IPS-18c (cell line): Measurements from ENCODE around the gene MRPL28.
"Not testable (repeated sequence)": the region's sequence is repeated elsewhere in the genome, so short reads cannot be mapped to it uniquely, and the experiment has no call there.

Source experiments
- H3K4me3 ChIP-seq: 2 replicates; pipeline ENCODE4 v1.7.0; 2013; ENCODE audit warnings: low read depth, mild to moderate bottlenecking, low read length, moderate library complexity; ENCODE audit not compliant: insufficient read depth
- H3K9me3 ChIP-seq: one replicate; pipeline ENCODE4 v1.6.1; 2013; ENCODE audit warnings: mild to moderate bottlenecking, low read length, moderate library complexity; ENCODE audit not compliant: control insufficient read depth, insufficient read depth

Gene MRPL28

GRCh38 chr16:337437-337836, 32.9 kb downstream of the MRPL28 start:
- Histone ChIP-seq H3K9me3 (no peaks in the 10 kb centered on the region), H3K4me3 (no peak overlapping the region)

GRCh38 chr16:336269-336668, 34.1 kb downstream of the MRPL28 start:
- H3K9me3 ChIP-seq, result no peaks in the 10 kb centered on the region
- no peak overlapping the region for H3K4me3 ChIP-seq

DNA sequence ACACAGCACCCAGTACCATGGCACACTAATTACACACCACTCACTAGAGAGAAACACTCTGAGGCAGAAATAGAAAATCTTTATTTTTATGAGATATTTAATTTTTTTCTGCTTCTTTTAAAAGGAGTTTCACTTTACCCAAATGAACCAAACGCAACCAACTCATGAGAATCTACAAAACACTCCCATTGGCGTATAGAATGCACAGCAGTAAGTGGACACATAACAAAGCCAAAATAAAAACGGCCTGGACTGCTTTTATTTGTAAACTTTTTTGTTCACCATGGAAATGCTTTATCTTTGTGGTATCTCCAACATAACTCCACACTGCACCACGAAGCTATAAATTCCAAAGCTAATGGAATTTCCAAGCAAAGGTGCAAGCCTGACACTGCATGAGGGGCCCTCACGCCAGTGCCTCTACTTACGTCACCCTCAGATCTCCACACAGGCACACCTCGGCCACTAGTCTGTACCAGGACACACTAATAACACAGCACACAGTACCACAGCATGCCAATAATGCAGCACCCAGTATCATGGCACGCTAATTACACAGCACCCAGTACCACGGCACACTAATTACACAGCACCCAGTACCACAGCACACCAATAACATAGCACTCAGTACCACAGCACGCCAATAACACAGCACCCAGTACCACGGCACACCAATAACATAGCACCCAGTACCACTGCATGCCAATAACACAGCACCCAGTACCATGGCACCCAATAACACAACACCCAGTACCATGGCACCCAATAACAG, 35.3 kb downstream of the MRPL28 start:
- not testable (repeated sequence) for H3K4me3 ChIP-seq, H3K9me3 ChIP-seq

GRCh38 chr16:334164-334832, 36.0 kb downstream of the MRPL28 start:
- H3K4me3 ChIP-seq, result not testable (repeated sequence)

GRCh38 chr16:333406-334094, 36.8 kb downstream of the MRPL28 start:
- no peaks in the 10 kb centered on the region for H3K9me3 ChIP-seq
- no peak overlapping the region for H3K4me3 ChIP-seq

More at GRCh38 chr16:334164-334832, 36.0 kb downstream of the MRPL28 start:
- H3K9me3 ChIP-seq, result not testable (repeated sequence)

DNA sequence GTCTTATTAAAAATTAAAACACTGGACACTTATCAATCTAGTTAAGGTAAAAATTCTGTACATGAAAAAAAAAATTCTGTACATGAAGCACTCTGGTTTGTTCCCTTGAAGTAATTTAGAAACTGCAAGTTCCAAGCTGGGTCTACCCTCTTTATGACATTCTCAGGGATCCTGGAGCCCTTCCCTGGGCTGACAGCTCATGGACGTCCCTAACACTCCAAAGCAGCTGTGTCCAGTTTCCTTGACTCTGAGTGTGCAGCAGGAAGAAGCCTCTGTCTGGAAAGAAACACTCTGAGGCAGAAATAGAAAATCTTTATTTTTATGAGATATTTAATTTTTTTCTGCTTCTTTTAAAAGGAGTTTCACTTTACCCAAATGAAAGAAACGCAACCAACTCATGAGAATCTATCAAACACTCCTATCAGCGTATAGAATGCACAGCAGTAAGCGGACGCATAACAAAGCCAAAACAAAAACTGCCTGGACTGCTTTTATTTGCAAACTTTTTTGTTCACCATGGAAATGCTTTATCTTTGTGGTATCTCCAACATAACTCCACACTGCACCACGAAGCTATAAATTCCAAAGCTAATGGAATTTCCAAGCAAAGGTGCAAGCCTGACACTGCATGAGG, 39.0 kb downstream of the MRPL28 start:
- not testable (repeated sequence) for H3K4me3 ChIP-seq, H3K9me3 ChIP-seq

GRCh38 chr16:330741-331140, 39.6 kb downstream of the MRPL28 start:
- H3K4me3 ChIP-seq, result no peak overlapping the region
- H3K9me3 ChIP-seq, result no peaks in the 10 kb centered on the region

- H3K4me3 ChIP-seq, result no peak overlapping the region
- no peaks in the 10 kb centered on the region for H3K9me3 ChIP-seq
These were observed 44.8 kb downstream of the MRPL28 start for GRCh38 chr16:325375-326145.

- H3K4me3 ChIP-seq, result no peak overlapping the region
- no peaks in the 10 kb centered on the region for H3K9me3 ChIP-seq
These were observed 45.6 kb downstream of the MRPL28 start for GRCh38 chr16:324451-325334.

GRCh38 chr16:324201-324450, 46.2 kb downstream of the MRPL28 start:
- H3K4me3 ChIP-seq, result no peak overlapping the region
- H3K9me3 ChIP-seq, result no peaks in the 10 kb centered on the region

GRCh38 chr16:322476-323143, 47.7 kb downstream of the MRPL28 start:
- Histone ChIP-seq H3K9me3 (no peaks in the 10 kb centered on the region), H3K4me3 (no peak overlapping the region)

DNA sequence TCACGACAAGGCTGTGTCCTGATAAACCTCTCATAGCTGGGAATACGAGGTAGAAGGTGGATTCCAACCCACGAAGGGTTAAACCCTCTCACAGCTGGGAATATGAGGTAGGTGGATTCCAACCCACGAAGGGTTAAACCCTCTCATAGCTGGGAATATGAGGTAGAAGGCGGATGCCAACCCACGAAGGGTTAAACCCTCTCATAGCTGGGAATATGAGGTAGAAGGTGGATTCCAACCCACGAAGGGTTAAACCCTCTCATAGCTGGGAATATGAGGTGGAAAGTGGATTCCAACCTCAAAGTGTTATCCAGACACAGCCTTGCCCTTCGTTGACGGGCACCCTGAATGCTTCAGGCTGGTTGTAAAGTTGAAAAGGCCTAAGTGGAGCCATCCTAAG, 48.8 kb downstream of the MRPL28 start:
- H3K9me3 ChIP-seq, result no peaks in the 10 kb centered on the region
- no peak overlapping the region for H3K4me3 ChIP-seq

- no peaks in the 10 kb centered on the region for H3K9me3 ChIP-seq
- no peak overlapping the region for H3K4me3 ChIP-seq
These were observed 50.1 kb downstream of the MRPL28 start for GRCh38 chr16:320206-320605.

- Histone ChIP-seq H3K9me3 (no peaks in the 10 kb centered on the region), H3K4me3 (no peak overlapping the region)
These were observed 51.7 kb downstream of the MRPL28 start for GRCh38 chr16:318628-319027.

DNA sequence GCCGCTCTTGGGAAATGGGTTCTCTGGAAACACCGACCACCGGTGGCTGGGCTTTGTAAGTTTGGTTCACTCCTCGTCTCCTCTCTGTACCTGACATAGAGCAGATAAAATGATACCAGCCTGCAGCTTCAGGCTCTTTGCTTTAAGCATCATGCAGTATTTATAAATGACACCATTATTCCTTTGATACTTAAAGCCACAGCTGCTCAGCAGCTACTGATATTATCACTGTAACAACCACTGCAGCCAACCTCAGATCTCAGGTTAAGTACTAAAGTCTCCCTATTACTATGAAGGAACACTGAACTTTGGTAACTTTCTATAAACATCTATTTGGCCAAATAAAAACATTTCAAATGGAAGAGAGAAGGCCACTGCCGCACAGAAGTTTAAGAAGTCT, 52.8 kb downstream of the MRPL28 start:
- no peak overlapping the region for H3K4me3 ChIP-seq
- H3K9me3 ChIP-seq, result no peaks in the 10 kb centered on the region
